HEK293 (cell line): ENCODE results near the gene PDE4B.
A peak's percentile ranks its signal among the peaks of the same experiment; 100 is the strongest.

ENCODE experiments used
- ELK4 ChIP-seq: IDR thresholded peaks from 2 replicates; pipeline ENCODE4 v1.6.1; 2011; ENCODE audit warnings: mild to moderate bottlenecking, low read depth, low read length, borderline replicate concordance
- INSM2 ChIP-seq: fragments of 450-650 bp; formaldehyde crosslinking; IDR thresholded peaks from 2 replicates; pipeline ENCODE4 v1.5.1; 2016; ENCODE audit warnings: missing biosample characterization, missing genetic modification characterization
- PATZ1 ChIP-seq: fragments of 450-650 bp; formaldehyde crosslinking; IDR thresholded peaks from 2 replicates; pipeline ENCODE4 v1.5.1; 2016; ENCODE audit warnings: missing biosample characterization, missing genetic modification characterization
- PRDM1 ChIP-seq: fragments of 450-650 bp; formaldehyde crosslinking; IDR thresholded peaks from 2 replicates; pipeline ENCODE4; 2016; ENCODE audit warnings: missing biosample characterization, missing genetic modification characterization
- RBAK ChIP-seq: fragments of 450-650 bp; formaldehyde crosslinking; IDR thresholded peaks from 2 replicates; pipeline ENCODE4 v1.5.1; 2016; ENCODE audit warnings: missing biosample characterization, missing genetic modification characterization
- REST ChIP-seq: fragments of 450-650 bp; formaldehyde crosslinking; IDR thresholded peaks from 2 replicates; pipeline ENCODE4 v1.5.1; 2016; ENCODE audit warnings: missing biosample characterization, missing genetic modification characterization
- SCRT1 ChIP-seq: fragments of 450-650 bp; formaldehyde crosslinking; IDR thresholded peaks from 2 replicates; pipeline ENCODE4 v1.5.1; 2016; ENCODE audit warnings: missing biosample characterization, missing genetic modification characterization, borderline replicate concordance
- ZBTB10 ChIP-seq: fragments of 450-650 bp; formaldehyde crosslinking; IDR thresholded peaks from 2 replicates; pipeline ENCODE4 v1.5.1; 2016; ENCODE audit warnings: missing biosample characterization, missing genetic modification characterization
- ZBTB11 ChIP-seq: fragments of 450-650 bp; formaldehyde crosslinking; conservative IDR thresholded peaks from 2 replicates; pipeline ENCODE4 v1.5.1; 2016; ENCODE audit warnings: low read depth, missing biosample characterization, missing genetic modification characterization
- ZBTB7A ChIP-seq: fragments of 450-650 bp; formaldehyde crosslinking; IDR thresholded peaks from 2 replicates; pipeline ENCODE4 v1.5.1; 2016; ENCODE audit warnings: low read depth, missing biosample characterization, missing genetic modification characterization
- ZFP41 ChIP-seq: fragments of 450-650 bp; formaldehyde crosslinking; IDR thresholded peaks from 2 replicates; pipeline ENCODE4 v1.5.1; 2016; ENCODE audit warnings: missing biosample characterization, missing genetic modification characterization, borderline replicate concordance
- ZNF223 ChIP-seq: fragments of 450-650 bp; formaldehyde crosslinking; IDR thresholded peaks from 2 replicates; pipeline ENCODE4 v1.5.1; 2016; ENCODE audit warnings: missing biosample characterization, missing genetic modification characterization
- ZNF266 ChIP-seq: fragments of 450-650 bp; formaldehyde crosslinking; IDR thresholded peaks from 2 replicates; pipeline ENCODE4 v1.5.1; 2016; ENCODE audit warnings: missing biosample characterization, missing genetic modification characterization, low read depth
- ZNF350 ChIP-seq: fragments of 450-650 bp; formaldehyde crosslinking; IDR thresholded peaks from 2 replicates; pipeline ENCODE4 v1.5.0; 2017; ENCODE audit warnings: missing biosample characterization, mild to moderate bottlenecking, missing genetic modification characterization
- ZNF433 ChIP-seq: fragments of 450-650 bp; formaldehyde crosslinking; IDR thresholded peaks from 2 replicates; pipeline ENCODE4 v1.5.1; 2016; ENCODE audit warnings: missing biosample characterization, missing genetic modification characterization, low read depth
- ZNF473 ChIP-seq: fragments of 450-650 bp; formaldehyde crosslinking; IDR thresholded peaks from 2 replicates; pipeline ENCODE4 v1.5.1; 2017; ENCODE audit warnings: missing biosample characterization, missing genetic modification characterization
- ZNF488 ChIP-seq: fragments of 450-650 bp; formaldehyde crosslinking; IDR thresholded peaks from 2 replicates; pipeline ENCODE4 v1.5.1; 2016; ENCODE audit warnings: missing biosample characterization, missing genetic modification characterization
- ZNF558 ChIP-seq: fragments of 450-650 bp; formaldehyde crosslinking; IDR thresholded peaks from 2 replicates; pipeline ENCODE4 v1.5.1; 2016; ENCODE audit warnings: missing biosample characterization, missing genetic modification characterization
- ZNF629 ChIP-seq: fragments of 450-650 bp; formaldehyde crosslinking; IDR thresholded peaks from 2 replicates; pipeline ENCODE4 v1.5.1; 2017; ENCODE audit warnings: missing biosample characterization, missing genetic modification characterization
- ZNF670 ChIP-seq: fragments of 450-650 bp; formaldehyde crosslinking; IDR thresholded peaks from 2 replicates; pipeline ENCODE4 v1.5.1; 2016; ENCODE audit warnings: missing biosample characterization, missing genetic modification characterization, low read depth
- ZNF677 ChIP-seq: fragments of 450-650 bp; IDR thresholded peaks from 2 replicates; pipeline ENCODE4 v1.5.0; 2018; ENCODE audit warnings: missing biosample characterization, mild to moderate bottlenecking, missing genetic modification characterization, moderate library complexity
- ZNF830 ChIP-seq: fragments of 450-650 bp; IDR thresholded peaks from 2 replicates; pipeline ENCODE4 v1.5.0; 2018; ENCODE audit warnings: missing biosample characterization, missing genetic modification characterization, low read depth, mild to moderate bottlenecking, moderate library complexity

PDE4B gene

GRCh38 chr1:66331658-66332547, 539.2 kb downstream of the PDE4B start (continued):
- TF ChIP-seq REST (tag by site-specific recombination) = no peak
- TF ChIP-seq ZNF266 (tag by site-specific recombination) = no peak
- peak; percentile 66; the same call in 1 of the 2 replicates for TF ChIP-seq PATZ1 (tag by site-specific recombination)
- no peak for TF ChIP-seq ZBTB7A
- TF ChIP-seq INSM2 = no peak
- TF ChIP-seq ZFP41 (tag by site-specific recombination) = no peak
- no peak for TF ChIP-seq SCRT1 (tag by site-specific recombination)
- TF ChIP-seq ZNF350 (tag by site-specific recombination) = peak; percentile 94
- peak; percentile 84 for TF ChIP-seq PRDM1 (tag by site-specific recombination)
- no peak for TF ChIP-seq ZNF223
- TF ChIP-seq ZNF677 (tag by site-specific recombination) = no peak
- TF ChIP-seq ZNF629 (tag by site-specific recombination) = peak; percentile 71
- TF ChIP-seq ZBTB11 (tag by site-specific recombination) = peak; percentile 92
- TF ChIP-seq ELK4 = no peak
- no peak for TF ChIP-seq ZBTB10
- no peak for TF ChIP-seq RBAK (tag by site-specific recombination)
- TF ChIP-seq ZNF473 (tag by site-specific recombination) = no peak
- no peak for TF ChIP-seq ZNF433 (tag by site-specific recombination)
- TF ChIP-seq ZNF670 (tag by site-specific recombination) = no peak
- no peak for TF ChIP-seq ZNF488 (tag by site-specific recombination)
- TF ChIP-seq ZNF830 = no peak
- TF ChIP-seq ZNF558 (tag by site-specific recombination) = peak; percentile 66
